Body of pancreas (tissue), 4 donors: ENCODE measurements around the gene NSUN4.
A peak's percentile ranks its signal among the peaks of the same experiment; 100 is the strongest.

ENCODE experiments used
- CTCF ChIP-seq, 7 experiments: fragments of 450-650 bp in 4 of 7; fragments of 200-600 bp in 3 of 7; sonication (generic) in 3 of 7; IDR thresholded peaks; one replicate each; pipeline ENCODE4 v1.5.1; 2016 to 2019; ENCODE audit warnings: antibody characterized with exemption in 7 of 7
- POLR2A ChIP-seq, 3 donors: fragments of 450-650 bp; IDR thresholded peaks; one replicate each; pipeline ENCODE4 v1.6.1; 2016; ENCODE audit warnings: antibody characterized with exemption in 3 of 3, mild to moderate bottlenecking in 2 of 3

- no peak for TF ChIP-seq POLR2A (IDR thresholded peaks at IDR 0.05)
- peak in 2 of 7 experiments; percentile 7 to 31 for TF ChIP-seq CTCF (IDR thresholded peaks at IDR 0.05)
Observed at GRCh38 chr1:46333300-46334029, 7.1 kb upstream of the NSUN4 start.
